ENCODE results near the gene RNF145. TPM values are rescaled to one million over a fixed set of nuclear protein-coding genes. Genes with fewer than 3 reads are reported as not detected.

Gene RNF145
- total and polyA plus RNA-seq, 10 of the 15 experiments (the other 5 are each of a cell fraction or from before 2014, with no cell fraction given) = 9.7 to 58.1 (median 38.2) TPM

GRCh38 chr5:159189310-159189709 lies 20.0 kb downstream of the RNF145 start:
- POLR2A ChIA-PET = interaction anchor here (1.0 to 2.6 kb wide), 2 partner anchors 9 to 18 kb away, joined by 4 to 8 read pairs; no protein-coding TSS in a partner anchor
- H3K27ac ChIP-seq (ENCODE audit: control insufficient read depth, insufficient read depth) = no peak overlapping the region
- no peaks in the 10 kb centered on the region for H3K4me1 ChIP-seq (ENCODE audit: control insufficient read depth, insufficient read depth, low read length)
- DNase-seq (ENCODE audit: low read depth, low spot score) (no peak), FAIRE-seq (no peak), ATAC-seq (no peak)
- intact Hi-C loops (cut with micrococcal nuclease; ENCODE audit: unreplicated experiment) (no loop called here), in situ Hi-C loops (cut with MboI) (no loop called here)
- 100% methylated on average over 4 of the region's 4 CpGs for WGBS (ENCODE audit: insufficient coverage, insufficient replicate concordance, low lambda C conversion rate, missing lambda C conversion rate)
- no TSS peak for BruUV-seq (replicated peaks)
- no peaks in the 10 kb centered on the region for H3K27me3 ChIP-seq (replicated peaks in 1 of 2; ENCODE audit: control insufficient read depth in 2 of 2, insufficient read depth in 2 of 2, low read length in 1 of 2)
- CTCF ChIA-PET = interaction anchor here (0.9 to 2.0 kb wide), 2 partner anchors 9 to 493 kb away, joined by 4 to 13 read pairs; no protein-coding TSS in a partner anchor
- H3K36me3 ChIP-seq (ENCODE audit: control insufficient read depth in 2 of 2, insufficient read depth in 2 of 2, low read length in 1 of 2) = peaks cover 4 to 15% of the 10 kb centered on the region in 2 experiments; a peak in 3 of 4 replicates
- no peak overlapping the region for H2AFZ ChIP-seq (ENCODE audit: control insufficient read depth, low read depth, low read length)
- H3K9me3 ChIP-seq (replicated peaks; ENCODE audit: control insufficient read depth, insufficient read depth, low read length) = no peaks in the 10 kb centered on the region; the same call in 2 of the 3 replicates
- no peak overlapping the region for H3K4me2 ChIP-seq (ENCODE audit: control insufficient read depth, insufficient read depth)
- RAD21 ChIA-PET (ENCODE audit: unreplicated experiment) = interaction anchor here (1.5 to 2.6 kb wide), 2 partner anchors 9 to 26 kb away, joined by 3 to 10 read pairs; no protein-coding TSS in a partner anchor
- H3K79me2 ChIP-seq (ENCODE audit: control insufficient read depth, insufficient read depth, low read length) = peaks cover 48% of the 10 kb centered on the region
- no peak overlapping the region for H3K4me3 ChIP-seq
- H4K20me1 ChIP-seq (ENCODE audit: control insufficient read depth, insufficient read depth) = no peaks in the 10 kb centered on the region
- no peak overlapping the region for H3K9ac ChIP-seq (ENCODE audit: control insufficient read depth, insufficient read depth, low read length)
- SMC1A ChIA-PET (ENCODE audit: uncharacterized antibody, unreplicated experiment) = interaction anchor here (1.1 to 2.4 kb wide), 7 partner anchors 9 to 19 kb away, joined by 3 to 13 read pairs (median 5); no protein-coding TSS in a partner anchor
- TF ChIP-seq SIN3A (IDR thresholded peaks at IDR 0.05; ENCODE audit: low read depth, low read length) (no peak), TCF12 (IDR thresholded peaks at IDR 0.05; ENCODE audit: low read depth, low read length) (no peak), SP1 (IDR thresholded peaks at IDR 0.05; ENCODE audit: low read depth, low read length) (no peak), MLLT1 (IDR thresholded peaks at IDR 0.05) (no peak), ZNF592 (IDR thresholded peaks at IDR 0.05) (no peak), BCL11A (IDR thresholded peaks at IDR 0.05; ENCODE audit: low read depth, low read length) (no peak), CEBPZ (IDR thresholded peaks at IDR 0.05; ENCODE audit: low read depth, low read length) (no peak), RBBP5 (conservative IDR thresholded peaks at IDR 0.05) (no peak)
- TF ChIP-seq, protein P1, sequence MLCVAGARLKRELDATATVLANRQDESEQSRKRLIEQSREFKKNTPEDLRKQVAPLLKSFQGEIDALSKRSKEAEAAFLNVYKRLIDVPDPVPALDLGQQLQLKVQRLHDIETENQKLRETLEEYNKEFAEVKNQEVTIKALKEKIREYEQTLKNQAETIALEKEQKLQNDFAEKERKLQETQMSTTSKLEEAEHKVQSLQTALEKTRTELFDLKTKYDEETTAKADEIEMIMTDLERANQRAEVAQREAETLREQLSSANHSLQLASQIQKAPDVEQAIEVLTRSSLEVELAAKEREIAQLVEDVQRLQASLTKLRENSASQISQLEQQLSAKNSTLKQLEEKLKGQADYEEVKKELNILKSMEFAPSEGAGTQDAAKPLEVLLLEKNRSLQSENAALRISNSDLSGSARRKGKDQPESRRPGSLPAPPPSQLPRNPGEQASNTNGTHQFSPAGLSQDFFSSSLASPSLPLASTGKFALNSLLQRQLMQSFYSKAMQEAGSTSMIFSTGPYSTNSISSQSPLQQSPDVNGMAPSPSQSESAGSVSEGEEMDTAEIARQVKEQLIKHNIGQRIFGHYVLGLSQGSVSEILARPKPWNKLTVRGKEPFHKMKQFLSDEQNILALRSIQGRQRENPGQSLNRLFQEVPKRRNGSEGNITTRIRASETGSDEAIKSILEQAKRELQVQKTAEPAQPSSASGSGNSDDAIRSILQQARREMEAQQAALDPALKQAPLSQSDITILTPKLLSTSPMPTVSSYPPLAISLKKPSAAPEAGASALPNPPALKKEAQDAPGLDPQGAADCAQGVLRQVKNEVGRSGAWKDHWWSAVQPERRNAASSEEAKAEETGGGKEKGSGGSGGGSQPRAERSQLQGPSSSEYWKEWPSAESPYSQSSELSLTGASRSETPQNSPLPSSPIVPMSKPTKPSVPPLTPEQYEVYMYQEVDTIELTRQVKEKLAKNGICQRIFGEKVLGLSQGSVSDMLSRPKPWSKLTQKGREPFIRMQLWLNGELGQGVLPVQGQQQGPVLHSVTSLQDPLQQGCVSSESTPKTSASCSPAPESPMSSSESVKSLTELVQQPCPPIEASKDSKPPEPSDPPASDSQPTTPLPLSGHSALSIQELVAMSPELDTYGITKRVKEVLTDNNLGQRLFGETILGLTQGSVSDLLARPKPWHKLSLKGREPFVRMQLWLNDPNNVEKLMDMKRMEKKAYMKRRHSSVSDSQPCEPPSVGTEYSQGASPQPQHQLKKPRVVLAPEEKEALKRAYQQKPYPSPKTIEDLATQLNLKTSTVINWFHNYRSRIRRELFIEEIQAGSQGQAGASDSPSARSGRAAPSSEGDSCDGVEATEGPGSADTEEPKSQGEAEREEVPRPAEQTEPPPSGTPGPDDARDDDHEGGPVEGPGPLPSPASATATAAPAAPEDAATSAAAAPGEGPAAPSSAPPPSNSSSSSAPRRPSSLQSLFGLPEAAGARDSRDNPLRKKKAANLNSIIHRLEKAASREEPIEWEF (IDR thresholded peaks at IDR 0.05; ENCODE audit: insufficient replicate concordance, low read depth, low read length) = no peak
